GM18526 (cell line): Measurements from ENCODE around the gene ZFP69B.

Source experiments
- POLR2A ChIP-seq: IDR thresholded peaks from 3 replicates; pipeline ENCODE4 v1.6.1; 2011; ENCODE audit not compliant: insufficient read length; ENCODE audit errors: extremely low read depth

ZFP69B gene

DNA sequence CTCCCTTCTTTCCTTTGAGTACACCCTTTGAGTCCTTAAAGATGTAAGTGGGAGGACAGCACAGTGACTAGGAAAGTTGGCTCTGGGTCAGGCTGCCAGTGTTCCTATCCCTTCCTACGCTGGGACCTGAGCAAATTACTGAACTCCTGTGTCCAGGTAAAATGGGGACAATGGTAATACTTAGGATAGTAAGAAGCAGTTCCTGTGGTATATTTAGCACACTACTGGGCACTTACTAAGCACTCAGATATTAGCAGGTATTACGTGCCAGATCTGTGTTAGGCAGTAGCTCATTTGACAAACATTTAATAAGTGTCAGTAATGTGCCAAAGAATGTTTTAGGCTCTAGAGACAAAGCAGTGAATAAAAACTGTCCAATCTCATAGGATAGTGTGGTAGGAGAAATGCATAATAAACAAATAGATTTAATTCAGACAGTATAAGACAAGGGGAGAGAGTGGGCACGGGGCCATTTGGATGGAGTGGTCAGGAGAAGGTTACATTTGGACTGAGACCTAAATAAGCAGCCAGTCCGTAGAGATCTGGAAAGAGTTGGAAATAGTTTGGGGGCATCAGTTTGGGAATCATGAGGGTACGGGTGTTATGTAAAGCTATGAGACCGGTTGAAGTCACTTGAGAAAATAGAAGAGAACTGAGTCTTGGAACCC lies 26.2 kb upstream of the ZFP69B start:
- TF ChIP-seq POLR2A: no peak

- no peak for TF ChIP-seq POLR2A
Measured at GRCh38 chr1:40425198-40425597, 25.1 kb upstream of the ZFP69B start.

DNA sequence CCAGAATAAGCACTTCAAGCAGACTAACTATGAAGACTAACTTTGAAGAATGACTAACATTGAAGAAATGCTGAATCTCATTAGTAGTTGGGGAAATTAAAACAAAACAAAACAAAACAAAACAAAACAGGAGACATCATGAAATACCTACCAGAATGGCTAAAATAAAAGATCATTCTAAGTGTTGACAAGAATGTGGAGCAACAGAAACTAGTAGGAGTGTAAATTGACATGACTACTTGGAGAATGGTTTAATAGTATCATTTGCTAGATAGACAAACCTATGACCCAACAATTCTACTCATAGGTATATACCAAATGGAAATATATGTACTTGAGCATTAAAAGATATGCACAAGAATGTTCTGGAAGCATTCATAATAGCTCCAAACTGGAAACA lies 18.9 kb upstream of the ZFP69B start:
- TF ChIP-seq POLR2A: no peak

- TF ChIP-seq POLR2A: no peak
Measured at GRCh38 chr1:40432644-40433390, 17.5 kb upstream of the ZFP69B start.

GRCh38 chr1:40435471-40435870 lies 14.8 kb upstream of the ZFP69B start:
- TF ChIP-seq POLR2A: no peak

DNA sequence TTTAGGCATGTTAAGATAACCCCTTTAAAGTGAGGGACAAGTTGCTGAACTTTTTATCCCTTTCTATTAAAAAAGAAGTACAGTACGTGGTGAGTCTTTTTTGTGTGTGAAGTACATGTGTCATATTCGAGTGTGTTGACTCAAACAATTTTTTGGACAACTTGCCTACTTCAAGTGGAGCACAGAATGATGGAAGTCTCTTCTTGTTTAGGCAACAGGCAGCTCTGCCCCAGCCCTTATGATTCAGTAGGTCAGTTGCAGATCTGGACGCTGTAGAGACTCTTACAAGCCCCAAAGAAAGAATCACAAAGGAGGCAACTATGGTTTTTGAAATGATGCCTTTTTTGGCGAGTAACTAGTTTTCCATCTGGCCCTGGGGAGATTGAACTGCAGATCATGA lies 14.4 kb upstream of the ZFP69B start:
- no peak for TF ChIP-seq POLR2A

DNA sequence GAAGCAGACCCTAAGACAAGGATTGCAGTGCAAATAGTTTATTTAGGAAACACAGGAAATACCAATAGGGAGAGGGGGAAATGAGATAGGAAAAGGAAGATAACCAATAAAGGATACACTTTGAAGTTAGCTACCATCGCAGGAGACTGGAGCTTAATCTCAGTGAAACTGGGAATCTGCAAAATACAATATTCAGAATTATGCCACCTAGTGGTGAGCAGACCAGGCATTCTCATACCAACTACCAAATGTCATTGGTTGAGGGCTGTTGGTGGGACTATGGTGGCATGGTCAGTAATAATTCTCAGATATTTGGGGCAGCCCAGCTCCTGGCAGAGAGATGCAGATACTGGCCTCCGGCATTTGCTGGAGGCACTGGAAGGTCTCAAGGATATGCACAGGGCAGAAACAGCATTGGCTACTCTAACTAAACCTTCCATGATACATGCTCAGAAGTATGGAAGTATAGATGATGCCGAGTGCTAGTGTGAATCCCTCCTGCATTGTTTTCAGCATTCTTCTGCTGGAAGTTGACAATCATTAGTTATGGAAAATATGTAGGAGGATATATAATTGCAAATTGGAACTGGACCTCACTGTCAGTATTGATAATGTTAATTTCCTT lies 11.8 kb upstream of the ZFP69B start:
- TF ChIP-seq POLR2A: no peak

- TF ChIP-seq POLR2A: no peak
Measured at GRCh38 chr1:40439247-40439646, 11.0 kb upstream of the ZFP69B start.

- no peak for TF ChIP-seq POLR2A
Measured at GRCh38 chr1:40450495-40451237, 390 bp downstream of the ZFP69B start.

GRCh38 chr1:40451238-40451585 lies 936 bp downstream of the ZFP69B start:
- TF ChIP-seq POLR2A: no peak

DNA sequence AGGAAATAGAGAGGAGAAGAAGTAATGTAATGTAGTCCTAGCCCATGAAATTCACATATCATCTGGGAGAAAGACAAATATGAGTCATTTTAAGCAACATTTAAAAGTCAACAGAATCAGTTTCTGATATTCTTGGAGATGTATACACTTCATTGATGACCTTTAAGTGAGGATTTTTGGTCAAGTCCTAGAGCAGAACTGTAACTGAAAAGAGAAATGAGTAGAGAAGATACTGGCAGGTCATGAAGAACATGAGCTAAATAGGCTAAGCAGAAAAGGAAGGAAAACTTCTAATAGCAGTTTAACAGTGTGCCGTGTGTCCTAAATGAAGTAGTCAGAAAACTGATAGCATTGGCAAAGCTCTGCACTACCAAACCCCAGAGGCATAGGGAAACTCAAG lies 4.6 kb downstream of the ZFP69B start:
- no peak for TF ChIP-seq POLR2A

- TF ChIP-seq POLR2A: no peak
Measured at GRCh38 chr1:40462956-40463590, 12.8 kb downstream of the ZFP69B start.

GRCh38 chr1:40469327-40469726 lies 19.1 kb downstream of the ZFP69B start:
- TF ChIP-seq POLR2A: no peak

GRCh38 chr1:40475268-40475667 lies 25.0 kb downstream of the ZFP69B start:
- no peak for TF ChIP-seq POLR2A
